Endothelial cell (in vitro differentiated cells): ENCODE measurements around the gene SHROOM2. TPM values are rescaled to one million over a fixed set of nuclear protein-coding genes. Genes with fewer than 3 reads are reported as not detected.
A peak's percentile ranks its signal among the peaks of the same experiment; 100 is the strongest.

Source experiments
- DNase-seq: peaks from one replicate; pipeline ENCODE4 v3.0.0; 2021; ENCODE audit warnings: low spot score
- H3K27ac Mint-ChIP-seq: one replicate; pipeline ENCODE4 v1.8.0; 2021; ENCODE audit warnings: mixed read lengths, inconsistent platforms; ENCODE audit not compliant: unreplicated experiment
- H3K27me3 Mint-ChIP-seq: one replicate; pipeline ENCODE4 v1.8.0; 2021; ENCODE audit warnings: mild to moderate bottlenecking, moderate library complexity, mixed read lengths, inconsistent platforms; ENCODE audit not compliant: unreplicated experiment
- H3K36me3 Mint-ChIP-seq: one replicate; pipeline ENCODE4 v1.8.0; 2021; ENCODE audit warnings: mild to moderate bottlenecking, low read depth, mixed read lengths, inconsistent platforms; ENCODE audit not compliant: unreplicated experiment
- H3K4me1 Mint-ChIP-seq: one replicate; pipeline ENCODE4 v1.8.0; 2021; ENCODE audit warnings: mild to moderate bottlenecking, mixed read lengths, inconsistent platforms; ENCODE audit not compliant: unreplicated experiment
- H3K4me3 Mint-ChIP-seq: one replicate; pipeline ENCODE4 v1.8.0; 2021; ENCODE audit warnings: mild to moderate bottlenecking, mixed read lengths, inconsistent platforms; ENCODE audit not compliant: unreplicated experiment
- H3K9me3 Mint-ChIP-seq: one replicate; pipeline ENCODE4 v1.8.0; 2021; ENCODE audit warnings: mixed read lengths, inconsistent platforms; ENCODE audit not compliant: unreplicated experiment
- CTCF ChIP-seq: fragments of 200-600 bp; sonication (generic); IDR thresholded peaks from one replicate; pipeline ENCODE4 v1.5.0; 2021; ENCODE audit warnings: antibody characterized with exemption; ENCODE audit not compliant: unreplicated experiment
- total RNA-seq: library from RNA; stranded (reverse); fragmentation: NEBNext Ultra II Directional; extraction: Animal tissue kit (Norgen Biotek cat#: 25700); gene quantifications from one replicate; pipeline ENCODE4 v1.2.1, GENCODE V29; 2021; ENCODE audit not compliant: unreplicated experiment

SHROOM2 gene
- total RNA-seq, 1 donor from 2014 or later = 22.3 TPM

GRCh38 chrX:9861711-9862110 is 75.5 kb downstream of the SHROOM2 start:
- Mint-ChIP-seq H3K36me3 (peaks cover 3% of the 10 kb centered on the region), H3K27me3 (peaks cover 7% of the 10 kb centered on the region), H3K27ac (no peak overlapping the region), H3K4me1 (peaks cover 38% of the 10 kb centered on the region), H3K4me3 (no peak overlapping the region), H3K9me3 (no peaks in the 10 kb centered on the region)
- TF ChIP-seq CTCF = no peak
- no peak for DNase-seq

- no peak overlapping the region for H3K27ac Mint-ChIP-seq
- TF ChIP-seq CTCF = no peak
- peaks cover 42% of the 10 kb centered on the region for H3K4me1 Mint-ChIP-seq
- peaks cover 7% of the 10 kb centered on the region for H3K27me3 Mint-ChIP-seq
- H3K4me3 Mint-ChIP-seq = no peak overlapping the region
- H3K9me3 Mint-ChIP-seq = no peaks in the 10 kb centered on the region
- DNase-seq = no peak
- H3K36me3 Mint-ChIP-seq = no peaks in the 10 kb centered on the region
Observed at GRCh38 chrX:9862525-9862924, 76.3 kb downstream of the SHROOM2 start.

- no peak overlapping the region for H3K4me3 Mint-ChIP-seq
- no peak for DNase-seq
Observed at GRCh38 chrX:9862953-9863352, 76.7 kb downstream of the SHROOM2 start.

GRCh38 chrX:9864011-9864410 is 77.8 kb downstream of the SHROOM2 start:
- Mint-ChIP-seq H3K4me1 (peaks cover 41% of the 10 kb centered on the region), H3K36me3 (no peaks in the 10 kb centered on the region), H3K9me3 (no peaks in the 10 kb centered on the region), H3K27me3 (peaks cover 7% of the 10 kb centered on the region), H3K27ac (no peak overlapping the region), H3K4me3 (peak overlapping the region; percentile 25)
- no peak for DNase-seq
- TF ChIP-seq CTCF = no peak

More at GRCh38 chrX:9862953-9863352, 76.7 kb downstream of the SHROOM2 start:
- Mint-ChIP-seq H3K4me1 (peaks cover 43% of the 10 kb centered on the region), H3K9me3 (no peaks in the 10 kb centered on the region), H3K27ac (peak overlapping the region; percentile 18), H3K27me3 (peaks cover 7% of the 10 kb centered on the region), H3K36me3 (no peaks in the 10 kb centered on the region)
- TF ChIP-seq CTCF = no peak

- TF ChIP-seq CTCF = no peak
- no peak for DNase-seq
- peaks cover 6% of the 10 kb centered on the region for H3K27me3 Mint-ChIP-seq
- no peaks in the 10 kb centered on the region for H3K9me3 Mint-ChIP-seq
- H3K36me3 Mint-ChIP-seq = no peaks in the 10 kb centered on the region
- no peak overlapping the region for H3K27ac Mint-ChIP-seq
- H3K4me1 Mint-ChIP-seq = peaks cover 35% of the 10 kb centered on the region
- no peak overlapping the region for H3K4me3 Mint-ChIP-seq
Observed at GRCh38 chrX:9865804-9866472, 79.7 kb downstream of the SHROOM2 start.
